Adrenal gland (tissue), 12 donors: Measurements from ENCODE around the gene AP1M1. TPM values are rescaled to one million over a fixed set of nuclear protein-coding genes. Genes with fewer than 3 reads are reported as not detected.

Experiments
- DNase-seq, 7 donors: peaks; one replicate each; pipeline ENCODE4 v3.0.0-alpha.2; 2019 to 2020
- H3K27ac ChIP-seq, 5 donors: fragments of 200-600 bp; sonication (generic) in 4 of 5; 1 replicate in 3 of 5; 2 replicates in 2 of 5; pipeline versions ENCODE4 v1.5.1 to v1.8.0; 2016 to 2020; ENCODE audit warnings: mild to moderate bottlenecking in 1 of 5
- H3K27me3 ChIP-seq: fragments of 200-600 bp; 2 replicates; pipeline ENCODE4 v1.8.0; 2021
- H3K36me3 ChIP-seq, 2 donors: fragments of 200-600 bp; replicated peaks in 1 of 2; 1 replicate in 1 of 2; 2 replicates in 1 of 2; pipeline versions ENCODE4 v1.5.1 to v1.8.0; 2018 to 2022
- H3K4me1 ChIP-seq, 2 donors: fragments of 200-600 bp; replicated peaks in 1 of 2; 1 replicate in 1 of 2; 2 replicates in 1 of 2; pipeline versions ENCODE4 v1.5.1 to v1.8.0; 2018 to 2021
- H3K4me3 ChIP-seq, 4 donors: fragments of 200-600 bp; sonication (generic) in 3 of 4; one replicate each; pipeline ENCODE4 v1.5.1; 2016 to 2018
- H3K9me3 ChIP-seq, 3 donors: fragments of 200-600 bp; sonication (generic) in 1 of 3; replicated peaks in 1 of 3; 1 replicate in 2 of 3; 2 replicates in 1 of 3; pipeline versions ENCODE4 v1.5.1 to v1.8.0; 2016 to 2021
- CTCF ChIP-seq, 6 experiments: fragments of 450-650 bp in 4 of 6; fragments of 200-600 bp in 2 of 6; sonication (generic) in 1 of 6; IDR thresholded peaks; 1 replicate in 5 of 6; 2 replicates in 1 of 6; pipeline versions ENCODE4 v1.5.1 to v1.8.0; 2016 to 2021; ENCODE audit warnings: antibody characterized with exemption in 6 of 6, mild to moderate bottlenecking in 2 of 6, moderate library complexity in 1 of 6
- POLR2A ChIP-seq, 2 donors: fragments of 450-650 bp; IDR thresholded peaks; one replicate each; pipeline ENCODE4 v1.6.1; 2017; ENCODE audit warnings: antibody characterized with exemption in 2 of 2, mild to moderate bottlenecking in 2 of 2, moderate library complexity in 1 of 2
- WGBS, 4 donors: extraction: QIAGEN DNeasy Blood & Tissue Kit in 2 of 4; methylation state at CpG; one replicate each; pipeline versions ENCODE4 v1.1.5 to v1.1.7; 2013 to 2017; 5-methylcytosine and 5-hydroxymethylcytosine counted together
- intact Hi-C, 2 donors: fragments of 100-400 bp; cut with DNase I; formaldehyde crosslinking; loops; one replicate each; pipeline versions ENCODE4 v1.14.1 to v1.15.0; 2022 to 2023
- polyA plus RNA-seq, 3 donors: library from polyadenylated mRNA; stranded (reverse); fragments of 200-250 nt in 2 of 3; fragments of 350-450 nt in 1 of 3; fragmentation: Illumina TruSeq in 1 of 3; extraction: RNeasy Lipid Tissue Mini Kit (QIAGEN cat#74804) in 1 of 3; gene quantifications; one replicate each; pipeline ENCODE4 v1.2.3, GENCODE V29; 2013 to 2014
- total RNA-seq, 9 donors: library from RNA; depleted of rRNA in 4 of 9; stranded (reverse); fragments of >200 nt in 4 of 9; fragments of 120-200 nt in 1 of 9; fragmentation: NEBNext Ultra II Directional in 1 of 9; extraction: Animal tissue kit (Norgen Biotek cat#: 25700) in 1 of 9; gene quantifications; one replicate each; pipeline versions ENCODE4 v1.1.0 to v1.2.4, GENCODE V29; 2013 to 2023
- donor health status: healthy with polysubstance abuse.
- donor health status: Bipolar disorder and iron deficiency.
- donor health status: DM: yes; HTN: yes; CAD: no.
- donor health status: DM: no; HTN: no; CAD: no.
- donor health status: DM: no; HTN: no; CAD: no.
- donor health status: DM: yes; HTN: yes; CAD: no.

The AP1M1 gene
- total and polyA plus RNA-seq, 12 donors = 51.3 to 99.6 (median 82.5) TPM

- Histone ChIP-seq H3K4me3 (no peak overlapping the region), H3K36me3 (peaks cover 0 to 62% of the 10 kb centered on the region in 2 donors), H3K27ac (no peak overlapping the region), H3K4me1 (no peaks in the 10 kb centered on the region), H3K9me3 (no peaks in the 10 kb centered on the region), H3K27me3 (no peaks in the 10 kb centered on the region)
- no peak for DNase-seq
- no peak for TF ChIP-seq CTCF (IDR thresholded peaks at IDR 0.05)
- TF ChIP-seq POLR2A (IDR thresholded peaks at IDR 0.05) = no peak
- WGBS, 4 donors = 79 to 93% (median 89%) methylated on average over 6 to 13 of the region's 13 CpGs
- intact Hi-C loops = no loop called here
These were observed 34.9 kb downstream of the AP1M1 start for GRCh38 chr19:16232568-16232967.

GRCh38 chr19:16233081-16233776 lies 35.5 kb downstream of the AP1M1 start:
- no peak overlapping the region for H3K27ac ChIP-seq
- no peak for DNase-seq
- no peaks in the 10 kb centered on the region for H3K27me3 ChIP-seq
- WGBS, 4 donors = 92 to 97% (median 96%) methylated on average over 12 to 19 of the region's 19 CpGs
- H3K4me1 ChIP-seq = no peaks in the 10 kb centered on the region
- no peak for TF ChIP-seq POLR2A (IDR thresholded peaks at IDR 0.05)
- no peak for TF ChIP-seq CTCF (IDR thresholded peaks at IDR 0.05)
- H3K9me3 ChIP-seq = no peaks in the 10 kb centered on the region
- intact Hi-C loops = no loop called here
- no peak overlapping the region for H3K4me3 ChIP-seq
- peaks cover 0 to 55% of the 10 kb centered on the region in 2 donors for H3K36me3 ChIP-seq

GRCh38 chr19:16233836-16234551 lies 36.3 kb downstream of the AP1M1 start:
- no peak for TF ChIP-seq CTCF (IDR thresholded peaks at IDR 0.05)
- no peak for TF ChIP-seq POLR2A (IDR thresholded peaks at IDR 0.05)
- no peaks in the 10 kb centered on the region for H3K9me3 ChIP-seq
- 92 to 94% (median 93%) methylated on average over 2 to 19 of the region's 19 CpGs for WGBS, 4 donors
- peaks cover 0 to 47% of the 10 kb centered on the region in 2 donors for H3K36me3 ChIP-seq
- H3K4me1 ChIP-seq = no peaks in the 10 kb centered on the region
- H3K27me3 ChIP-seq = no peaks in the 10 kb centered on the region
- no peak overlapping the region for H3K27ac ChIP-seq
- no peak for DNase-seq
- intact Hi-C loops = no loop called here
- H3K4me3 ChIP-seq = no peak overlapping the region

- WGBS, 4 donors = 91 to 93% (median 93%) methylated on average over 39 to 41 of the region's 41 CpGs
- Histone ChIP-seq H3K4me3 (no peak overlapping the region), H3K36me3 (peaks cover 0 to 39% of the 10 kb centered on the region in 2 donors), H3K27me3 (no peaks in the 10 kb centered on the region), H3K9me3 (no peaks in the 10 kb centered on the region), H3K4me1 (no peaks in the 10 kb centered on the region), H3K27ac (no peak overlapping the region)
- no peak for DNase-seq
- intact Hi-C loops = no loop called here
- TF ChIP-seq CTCF (IDR thresholded peaks at IDR 0.05) = no peak
- no peak for TF ChIP-seq POLR2A (IDR thresholded peaks at IDR 0.05)
These were observed 37.1 kb downstream of the AP1M1 start for GRCh38 chr19:16234552-16235445.
